WERI-Rb-1 (cell line): ENCODE results near the gene NEURL4.

ENCODE experiments used
- DNase-seq: peaks from one replicate; pipeline ENCODE4 v3.0.0-alpha.2; 2020
- H3K27ac ChIP-seq: fragments of 250-450 bp; sonication (Bioruptor Pico); 2 replicates; pipeline ENCODE4 v1.5.1; 2020; ENCODE audit warnings: mild to moderate bottlenecking, moderate library complexity
- H3K27me3 ChIP-seq: fragments of 250-450 bp; sonication (Bioruptor Pico); 2 replicates; pipeline ENCODE4 v1.5.1; 2021; ENCODE audit warnings: mild to moderate bottlenecking, low read depth, moderate library complexity; ENCODE audit not compliant: insufficient read depth, severe bottlenecking
- H3K36me3 ChIP-seq: fragments of 250-450 bp; sonication (Bioruptor Pico); 2 replicates; pipeline ENCODE4 v1.5.1; 2020; ENCODE audit warnings: mild to moderate bottlenecking, moderate library complexity
- H3K4me3 ChIP-seq: 2 replicates; pipeline ENCODE4 v1.5.1; 2011; ENCODE audit warnings: low read depth, mild to moderate bottlenecking, control low read depth, low read length
- H3K9me3 ChIP-seq: fragments of 250-450 bp; sonication (Bioruptor Pico); 2 replicates; pipeline ENCODE4 v1.5.1; 2021; ENCODE audit warnings: mild to moderate bottlenecking, moderate library complexity; ENCODE audit not compliant: severe bottlenecking
- CTCF ChIP-seq: IDR thresholded peaks from 2 replicates; pipeline ENCODE4 v1.5.1; 2011; ENCODE audit warnings: low read depth, mild to moderate bottlenecking, control low read depth, inconsistent platforms, low read length

NEURL4 gene

GRCh38 chr17:7281953-7282751 is 47.0 kb downstream of the NEURL4 start:
- Histone ChIP-seq H3K36me3 (no peaks in the 10 kb centered on the region), H3K27me3 (no peaks in the 10 kb centered on the region), H3K9me3 (no peaks in the 10 kb centered on the region), H3K4me3 (peak overlapping the region; percentile 57), H3K27ac (no peak overlapping the region)
- no peak for TF ChIP-seq CTCF
- DNase-seq: peak; percentile 32

GRCh38 chr17:7281074-7281952 is 47.8 kb downstream of the NEURL4 start, which contains the start of gene SLC2A4:
Gene SLC2A4 (plus strand): TSS chr17:7281718. CDS start chr17:7281935, 217 bp downstream.
- Histone ChIP-seq H3K36me3 (no peaks in the 10 kb centered on the region), H3K9me3 (no peaks in the 10 kb centered on the region), H3K27ac (peak within 1 kb of the TSS; percentile 49), H3K27me3 (no peaks in the 10 kb centered on the region), H3K4me3 (peak within 1 kb of the TSS; percentile 57)
- TF ChIP-seq CTCF: no peak
- peak; percentile 97 for DNase-seq

- Histone ChIP-seq H3K4me3 (peak overlapping the region; percentile 57), H3K36me3 (no peaks in the 10 kb centered on the region), H3K27me3 (no peaks in the 10 kb centered on the region), H3K9me3 (no peaks in the 10 kb centered on the region), H3K27ac (peak overlapping the region; percentile 49)
- TF ChIP-seq CTCF: peak; percentile 95
- peak; percentile 85 for DNase-seq
These were observed 48.5 kb downstream of the NEURL4 start for GRCh38 chr17:7280519-7281073.

- no peak overlapping the region for H3K27ac ChIP-seq
- no peak for TF ChIP-seq CTCF
- no peaks in the 10 kb centered on the region for H3K27me3 ChIP-seq
- no peaks in the 10 kb centered on the region for H3K36me3 ChIP-seq
- H3K4me3 ChIP-seq: no peak overlapping the region
- no peaks in the 10 kb centered on the region for H3K9me3 ChIP-seq
- DNase-seq: no peak
These were observed 49.7 kb downstream of the NEURL4 start for GRCh38 chr17:7279448-7279847.

GRCh38 chr17:7266784-7267183 is 62.4 kb downstream of the NEURL4 start:
- Histone ChIP-seq H3K4me3 (no peak overlapping the region), H3K27ac (no peak overlapping the region), H3K27me3 (no peaks in the 10 kb centered on the region), H3K9me3 (no peaks in the 10 kb centered on the region), H3K36me3 (no peaks in the 10 kb centered on the region)
- TF ChIP-seq CTCF: no peak
- no peak for DNase-seq
